Stimulated activated CD4-positive, alpha-beta T cell treated with anti-CD3 and anti-CD28 coated beads, Interleukin-1b, Interleukin-23, amount 100 ng/mL, for 24 hours (primary cell): ENCODE measurements around the gene BBS10.
A peak's percentile ranks its signal among the peaks of the same experiment; 100 is the strongest.
"Not testable (repeated sequence)": the region's sequence is repeated elsewhere in the genome, so short reads cannot be mapped to it uniquely, and the experiment has no call there.

ENCODE experiments used
- DNase-seq, 4 experiments: peaks; one replicate each; pipeline ENCODE4 v3.0.0-alpha.2; 2020; ENCODE audit warnings: low read depth in 4 of 4, low spot score in 1 of 4

BBS10 gene

DNA sequence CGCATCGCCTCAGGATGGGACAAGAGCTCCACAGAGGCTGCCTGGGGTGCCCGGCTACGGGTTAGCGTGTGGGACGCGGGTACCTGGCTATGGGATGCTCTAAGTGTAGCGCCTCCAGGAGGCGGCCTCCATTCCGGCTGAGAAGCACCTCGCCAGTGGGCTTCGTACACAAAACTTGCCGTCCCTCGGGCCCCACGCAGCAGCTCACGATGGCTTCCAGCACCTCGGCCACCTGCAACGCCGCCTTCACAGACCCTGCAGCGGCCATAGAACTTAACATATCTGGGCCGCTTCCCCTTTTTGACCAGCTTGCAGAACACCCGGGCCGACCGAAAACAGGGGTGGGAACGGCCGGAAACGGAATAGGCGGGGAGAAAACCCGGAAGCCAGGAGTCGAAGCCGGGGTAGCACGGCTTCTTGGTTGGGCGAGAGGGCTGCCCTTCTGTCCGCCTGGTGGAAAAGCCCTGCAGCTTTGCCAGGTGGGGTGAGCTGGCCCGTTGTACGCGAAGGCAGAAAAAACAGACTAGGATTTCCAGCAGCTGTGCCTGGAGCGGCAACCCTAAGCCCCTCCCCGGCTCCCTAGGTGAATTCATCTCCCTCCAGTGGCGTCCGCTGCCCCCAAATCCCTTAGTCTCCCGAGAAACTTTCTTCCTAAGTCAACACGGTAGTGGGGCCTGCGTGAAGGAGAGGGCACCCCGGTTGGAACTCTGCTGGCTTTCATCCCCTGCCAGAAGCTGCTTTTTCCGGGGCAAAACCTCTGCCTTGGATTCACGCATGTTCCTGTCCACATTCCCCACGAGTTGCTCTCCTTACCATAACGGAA lies at the start of gene BBS10:
TSS of gene BBS10 (minus strand) at position 337 of the 823 bp plus-strand sequence. CDS start at position 280, 57 bp downstream.
- DNase-seq, result peak; percentile 56 to 79 (median 68)

- no peak for DNase-seq
Measured at GRCh38 chr12:76391461-76391860, 43.2 kb upstream of the BBS10 start.

DNA sequence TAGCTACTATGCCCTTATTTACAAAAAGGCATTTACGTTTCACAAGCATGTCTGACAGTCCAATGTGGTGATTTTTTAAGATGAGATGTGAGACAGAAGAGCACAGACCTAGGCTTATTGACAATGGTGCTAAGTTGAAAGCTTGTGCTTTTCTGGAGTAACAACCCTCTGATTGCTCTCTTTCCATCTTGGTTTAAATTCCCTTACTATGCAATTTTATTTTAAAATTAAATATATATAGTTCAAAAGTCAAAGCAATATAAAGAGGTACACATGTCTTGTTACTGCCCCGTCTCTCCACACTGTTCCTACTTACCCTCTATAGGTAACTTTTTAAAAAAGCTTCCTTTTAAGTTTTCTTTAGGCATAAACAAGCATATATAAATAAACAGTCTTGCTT lies 39.4 kb upstream of the BBS10 start:
- no peak for DNase-seq

DNA sequence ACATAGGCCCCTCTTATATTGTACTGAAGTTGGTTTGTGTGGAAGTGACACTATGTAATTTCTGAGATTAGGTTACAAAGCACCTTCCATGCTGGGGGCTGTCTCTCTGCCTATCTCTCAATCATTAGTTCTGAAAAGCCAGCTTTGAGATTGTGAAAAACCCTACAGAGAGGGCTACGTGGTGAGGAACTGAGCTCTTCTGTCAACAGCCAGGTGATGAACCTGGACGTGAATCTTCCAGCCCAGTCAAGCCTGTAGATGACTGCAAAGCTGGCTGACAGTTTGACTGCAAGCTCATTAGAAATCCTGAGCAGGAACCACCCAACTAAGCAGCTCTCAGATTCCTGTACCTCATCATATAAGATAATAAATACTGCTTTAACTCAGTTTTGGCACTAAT lies 36.3 kb upstream of the BBS10 start:
- DNase-seq, result no peak

GRCh38 chr12:76383988-76384387 lies 35.8 kb upstream of the BBS10 start:
- no peak for DNase-seq

DNA sequence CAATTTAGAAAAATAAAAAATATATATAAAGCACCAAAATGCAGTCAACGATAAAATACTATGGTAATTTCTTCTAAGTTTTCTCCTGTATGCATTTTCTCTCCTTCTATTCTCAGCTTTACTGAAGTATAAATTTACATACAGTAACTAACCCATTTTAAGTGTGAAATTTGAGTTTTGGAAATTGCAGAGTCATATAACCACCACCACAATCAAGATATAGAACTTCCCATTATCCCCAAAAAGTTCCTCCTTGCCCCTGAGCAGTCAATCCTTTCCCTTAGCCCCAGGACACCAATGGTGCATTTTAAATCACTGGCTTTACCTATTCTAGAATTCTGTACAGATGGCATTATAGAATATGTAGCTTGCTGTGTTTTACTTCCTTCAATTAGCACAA lies 31.0 kb upstream of the BBS10 start:
- no peak for DNase-seq

DNA sequence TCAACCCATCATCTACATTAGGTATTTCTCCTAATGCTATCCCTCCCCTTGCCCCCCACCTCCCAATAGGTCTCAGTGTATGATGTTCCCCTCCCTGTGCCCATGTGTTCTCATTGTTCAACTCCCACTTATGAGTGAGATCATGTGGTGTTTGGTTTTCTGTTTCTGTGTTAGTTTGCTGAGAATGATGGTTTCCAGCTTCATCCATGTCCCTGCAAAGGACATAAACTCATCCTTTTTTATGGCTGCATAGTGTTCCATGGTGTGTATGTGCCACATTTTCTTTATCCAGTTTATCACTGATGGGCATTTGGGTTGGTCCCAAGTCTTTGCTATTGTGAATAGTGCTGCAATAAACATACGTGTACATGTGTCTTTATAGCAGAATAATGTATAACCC lies 28.7 kb upstream of the BBS10 start:
- DNase-seq, result not testable (repeated sequence)

DNA sequence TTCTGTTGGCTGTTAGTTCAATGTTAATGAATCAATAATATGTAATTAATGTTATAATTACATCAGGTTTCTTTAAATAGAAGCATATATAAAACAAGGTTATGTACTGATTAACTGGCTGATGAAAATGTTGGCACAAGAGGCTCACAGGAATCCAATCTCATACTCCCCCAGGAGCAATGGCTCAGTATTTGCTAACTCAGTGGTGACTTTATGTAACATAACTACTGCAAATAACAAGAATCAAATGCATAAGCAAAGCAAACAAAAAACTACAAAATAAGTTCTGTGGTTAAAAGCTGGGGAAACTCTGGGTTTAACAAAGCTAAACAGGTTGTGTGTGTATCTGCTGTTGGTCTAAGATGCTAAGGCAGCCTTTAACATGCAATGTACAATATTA lies 27.7 kb upstream of the BBS10 start:
- DNase-seq, result no peak

DNA sequence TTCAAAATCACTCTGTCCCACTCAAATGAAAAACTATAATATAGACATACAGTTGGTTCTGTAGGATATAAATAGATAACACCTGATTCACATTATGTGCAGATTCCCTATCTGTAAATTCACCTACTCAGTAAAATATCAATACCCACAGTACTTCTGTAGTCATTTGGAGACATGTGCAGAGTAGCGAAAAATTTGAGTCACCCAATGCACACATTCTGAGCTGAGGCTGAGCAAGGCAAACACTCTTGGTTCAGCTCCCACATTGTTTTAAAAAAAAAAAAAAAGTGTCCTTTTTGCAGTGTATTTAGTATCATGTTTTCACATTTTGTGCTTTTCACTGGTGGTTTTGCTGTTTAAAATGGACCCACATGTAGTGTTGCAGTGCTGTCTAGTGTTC lies 27.3 kb upstream of the BBS10 start:
- no peak for DNase-seq

DNA sequence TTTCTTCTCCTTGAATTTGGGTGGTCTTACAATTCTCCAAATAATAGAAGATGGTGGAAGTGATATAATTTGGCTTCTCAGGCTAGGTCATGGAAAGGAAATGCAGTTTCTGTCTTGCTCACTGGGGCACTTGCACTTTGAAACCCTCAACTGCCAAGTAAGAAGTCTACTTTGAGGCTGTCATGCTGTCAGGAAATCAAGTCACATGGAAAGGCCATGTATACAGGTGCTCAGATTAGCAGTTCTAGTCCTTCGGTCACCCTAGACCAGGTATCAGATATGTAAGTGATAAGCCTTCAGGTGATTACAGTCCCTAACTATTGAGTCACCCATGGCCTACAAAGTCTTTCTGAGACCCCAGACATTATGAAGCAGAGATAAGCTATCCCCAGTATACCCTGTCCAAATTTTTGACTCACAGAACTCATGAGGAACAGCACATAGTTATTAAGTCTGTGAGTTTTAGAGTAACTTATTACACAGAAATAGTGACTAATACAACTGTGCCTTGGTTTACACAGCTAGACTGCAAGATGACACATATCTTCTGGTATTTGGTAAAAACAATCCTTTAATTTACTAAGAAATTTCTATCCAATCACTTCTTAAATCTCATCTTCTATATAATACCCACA lies 26.3 kb upstream of the BBS10 start:
- DNase-seq, result no peak

DNA sequence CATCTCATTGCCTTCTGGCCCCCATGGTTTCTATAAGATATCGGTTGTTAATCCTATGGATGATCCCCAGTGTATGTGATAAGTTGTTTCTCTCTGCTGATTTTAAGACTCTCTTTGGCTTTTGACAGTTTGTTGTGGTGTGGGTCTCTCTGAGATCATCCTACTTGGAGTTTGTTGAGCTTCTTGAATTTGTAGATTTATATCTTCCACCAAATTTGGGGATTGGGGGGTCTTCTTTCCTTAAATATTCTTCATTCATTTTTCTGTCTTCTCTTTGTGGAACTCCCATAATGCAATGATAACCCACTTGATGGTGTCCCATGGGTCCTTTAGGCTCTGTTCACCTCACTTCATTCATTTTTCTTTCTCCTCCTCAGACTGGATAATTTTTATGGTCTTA lies 20.0 kb upstream of the BBS10 start:
- no peak for DNase-seq

- no peak for DNase-seq
Measured at GRCh38 chr12:76366163-76366562, 17.9 kb upstream of the BBS10 start.

DNA sequence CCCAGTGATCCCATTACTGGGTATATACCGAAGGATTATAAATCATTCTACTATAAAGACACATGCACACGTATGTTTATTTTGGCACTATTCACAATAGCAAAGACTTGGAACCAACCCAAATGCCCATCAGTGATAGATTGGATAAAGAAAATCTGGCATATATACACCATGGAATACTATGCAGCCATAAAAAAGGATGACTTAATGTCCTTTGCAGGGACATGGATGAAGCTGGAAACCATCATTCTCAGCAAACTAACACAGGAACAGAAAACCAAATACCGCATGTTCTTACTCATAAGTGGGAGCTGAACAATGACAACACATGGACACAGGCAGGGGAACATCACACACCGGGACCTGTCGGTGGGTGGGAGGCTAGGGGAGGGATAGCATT lies 15.9 kb upstream of the BBS10 start:
- not testable (repeated sequence) for DNase-seq

- DNase-seq, result no peak
Measured at GRCh38 chr12:76360316-76360715, 12.1 kb upstream of the BBS10 start.

- DNase-seq, result no peak
Measured at GRCh38 chr12:76356071-76356470, 7.9 kb upstream of the BBS10 start.

DNA sequence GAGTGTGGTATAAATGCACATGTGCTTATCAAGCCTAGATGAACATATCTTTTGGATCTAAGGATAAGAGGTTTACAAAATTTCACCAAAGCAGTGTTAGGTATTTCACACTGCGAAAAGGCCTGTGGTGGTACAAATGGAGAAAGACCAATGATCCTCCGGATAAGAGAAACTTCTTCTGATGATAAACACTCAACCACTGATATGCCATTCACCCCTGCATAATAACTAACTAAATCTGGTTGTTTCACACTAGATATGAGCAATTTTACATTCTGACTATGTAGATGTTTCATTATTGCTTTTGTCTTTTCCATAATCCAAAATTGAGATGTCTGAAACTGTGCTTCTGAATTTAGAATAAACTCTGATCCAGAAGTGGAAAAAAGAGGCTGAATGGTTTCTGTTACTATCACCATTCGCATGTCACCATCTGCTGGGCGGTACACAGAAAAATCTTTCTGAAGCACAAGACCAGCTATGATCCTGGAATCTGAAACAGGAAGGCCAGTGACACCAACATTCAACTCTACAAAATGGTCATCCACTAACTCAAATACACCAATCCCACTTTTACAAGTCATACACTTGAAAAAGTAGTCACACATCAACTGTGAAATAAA lies 1.3 kb downstream of the BBS10 start:
- DNase-seq, result no peak

GRCh38 chr12:76346236-76346635 lies 2.0 kb downstream of the BBS10 start:
- no peak for DNase-seq

DNA sequence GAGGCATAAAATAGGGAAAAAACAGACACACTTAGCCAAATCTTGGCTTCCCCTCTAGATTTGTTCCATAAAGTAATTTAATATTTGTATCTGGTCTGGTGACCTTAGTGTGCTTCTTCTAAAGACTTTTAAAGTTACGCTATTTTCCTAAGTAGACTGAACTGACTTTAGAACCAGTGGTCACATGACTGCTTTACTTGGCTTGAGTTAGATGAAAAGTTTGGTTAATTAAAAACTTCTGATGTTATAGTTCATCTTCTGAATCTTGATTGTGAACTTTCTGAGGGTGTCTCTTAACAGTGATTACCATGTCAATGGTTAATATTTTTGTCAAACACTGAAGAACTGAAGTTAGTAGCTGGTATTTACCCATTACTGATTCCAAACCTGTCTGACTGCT lies 2.6 kb downstream of the BBS10 start:
- DNase-seq, result no peak

- no peak for DNase-seq
Measured at GRCh38 chr12:76341436-76342030, 6.7 kb downstream of the BBS10 start.

DNA sequence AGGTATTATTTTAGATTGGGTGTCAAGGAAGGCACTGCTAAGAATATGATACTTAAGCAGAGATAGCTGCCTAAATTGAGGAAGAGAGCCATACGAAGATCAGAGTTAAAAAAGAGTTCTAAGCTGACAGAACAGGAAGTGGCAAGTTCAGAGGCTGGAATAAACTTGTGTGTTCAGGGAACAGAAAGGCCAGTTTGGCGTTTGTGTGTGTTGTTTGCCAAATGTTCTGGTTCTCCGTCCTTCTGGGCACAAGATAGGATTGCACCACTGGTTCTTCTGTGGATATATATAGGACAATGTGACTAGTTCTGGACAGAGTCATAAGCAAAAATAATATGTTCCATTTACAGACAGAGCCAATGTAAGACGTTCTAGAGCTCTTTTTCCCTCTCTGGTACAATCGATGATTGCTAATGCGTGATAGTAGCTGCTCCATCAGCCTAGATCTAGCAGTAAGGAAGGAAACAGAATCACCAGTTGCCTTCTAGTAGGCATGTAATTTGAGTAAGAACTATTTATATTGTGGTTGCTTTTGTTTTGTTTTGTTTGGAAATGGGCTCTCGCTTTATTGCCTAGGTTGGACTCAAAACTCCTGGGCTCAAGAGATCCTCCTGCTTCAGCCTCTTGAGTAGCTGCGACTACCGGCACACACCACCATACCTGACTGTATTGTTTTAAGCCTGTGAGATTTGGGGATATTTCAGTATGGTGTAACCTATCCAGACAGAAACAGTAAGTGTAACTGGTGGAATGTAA lies 7.4 kb downstream of the BBS10 start:
- no peak for DNase-seq

DNA sequence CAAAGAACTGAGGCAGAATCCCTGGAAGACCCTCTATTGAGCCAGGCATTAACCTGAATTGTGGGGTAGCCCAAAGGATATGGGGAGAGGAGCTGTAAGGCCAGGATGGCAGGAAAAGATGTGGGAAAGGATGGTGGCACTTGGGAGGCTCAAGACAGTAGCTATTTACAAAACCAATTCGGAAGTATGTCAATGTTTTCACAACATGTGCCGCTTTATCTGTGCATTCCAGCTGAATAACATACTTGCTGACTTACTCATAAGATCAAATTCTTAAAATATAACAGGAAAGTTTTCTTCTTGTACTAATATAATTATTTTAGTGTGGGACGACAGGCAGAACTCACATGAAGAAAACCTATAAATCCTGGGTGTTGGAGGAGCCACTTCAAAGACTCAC lies 10.6 kb downstream of the BBS10 start:
- DNase-seq, result no peak
